Endometrial microvascular endothelial cells (primary cell): ENCODE measurements around the gene CALD1. TPM values are rescaled to one million over a fixed set of nuclear protein-coding genes. Genes with fewer than 3 reads are reported as not detected.

ENCODE experiments used
- in situ Hi-C: cut with HindIII; loops from 2 replicates; pipeline ENCODE4 v1.10.0; 2017; ENCODE audit warnings: low sequenced_read_pairs, low pct_unique_long_range_greater_than_20kb; ENCODE audit errors: inconsistent ontology term
- total RNA-seq: library from RNA; depleted of rRNA; stranded (reverse); fragments of >200 nt; gene quantifications from one replicate; pipeline ENCODE4 v1.2.3, GENCODE V29; 2015; ENCODE audit errors: inconsistent ontology term

Gene CALD1
- total RNA-seq, 1 donor from 2014 or later: 146 TPM

GRCh38 chr7:134755422-134756022, 23.9 kb upstream of the CALD1 start:
- in situ Hi-C loops: no loop called here

GRCh38 chr7:134757938-134758337, 21.5 kb upstream of the CALD1 start:
- in situ Hi-C loops: no loop called here

- in situ Hi-C loops: no loop called here
Measured at GRCh38 chr7:134758981-134759380, 20.5 kb upstream of the CALD1 start.

- in situ Hi-C loops: no loop called here
Measured at GRCh38 chr7:134761266-134761665, 18.2 kb upstream of the CALD1 start.

- in situ Hi-C loops: no loop called here
Measured at GRCh38 chr7:134763960-134764359, 15.5 kb upstream of the CALD1 start.

GRCh38 chr7:134764365-134764764, 15.1 kb upstream of the CALD1 start:
- in situ Hi-C loops: no loop called here

GRCh38 chr7:134766779-134767519, 12.5 kb upstream of the CALD1 start:
- in situ Hi-C loops: no loop called here

- in situ Hi-C loops: no loop called here
Measured at GRCh38 chr7:134767520-134768168, 11.8 kb upstream of the CALD1 start.

GRCh38 chr7:134768243-134768642, 11.2 kb upstream of the CALD1 start:
- in situ Hi-C loops: no loop called here

GRCh38 chr7:134770676-134771075, 8.8 kb upstream of the CALD1 start:
- in situ Hi-C loops: no loop called here

- in situ Hi-C loops: no loop called here
Measured at GRCh38 chr7:134771111-134771510, 8.3 kb upstream of the CALD1 start.

GRCh38 chr7:134771889-134772288, 7.5 kb upstream of the CALD1 start:
- in situ Hi-C loops: no loop called here

GRCh38 chr7:134772401-134772800, 7.0 kb upstream of the CALD1 start:
- in situ Hi-C loops: no loop called here

- in situ Hi-C loops: no loop called here
Measured at GRCh38 chr7:134773164-134773563, 6.3 kb upstream of the CALD1 start.

GRCh38 chr7:134774119-134774518, 5.3 kb upstream of the CALD1 start:
- in situ Hi-C loops: no loop called here

- in situ Hi-C loops: no loop called here
Measured at GRCh38 chr7:134777470-134777869, 2.0 kb upstream of the CALD1 start.

GRCh38 chr7:134777908-134778580, 1.4 kb upstream of the CALD1 start:
- in situ Hi-C loops: no loop called here

GRCh38 chr7:134779741-134780065, 269 bp downstream of the CALD1 start:
- in situ Hi-C loops: no loop called here

- in situ Hi-C loops: no loop called here
Measured at GRCh38 chr7:134780166-134780828, 863 bp downstream of the CALD1 start.
